Fibroblast of skin of left quadriceps (primary cell): Measurements from ENCODE around the gene NRG3.
"Not testable (repeated sequence)": the region's sequence is repeated elsewhere in the genome, so short reads cannot be mapped to it uniquely, and the experiment has no call there.

Source experiments
- DNase-seq, 2 experiments: peaks; one replicate each; pipeline ENCODE4 v3.0.0-alpha.2; 2013; ENCODE audit warnings: low read depth in 2 of 2

NRG3 gene

DNA sequence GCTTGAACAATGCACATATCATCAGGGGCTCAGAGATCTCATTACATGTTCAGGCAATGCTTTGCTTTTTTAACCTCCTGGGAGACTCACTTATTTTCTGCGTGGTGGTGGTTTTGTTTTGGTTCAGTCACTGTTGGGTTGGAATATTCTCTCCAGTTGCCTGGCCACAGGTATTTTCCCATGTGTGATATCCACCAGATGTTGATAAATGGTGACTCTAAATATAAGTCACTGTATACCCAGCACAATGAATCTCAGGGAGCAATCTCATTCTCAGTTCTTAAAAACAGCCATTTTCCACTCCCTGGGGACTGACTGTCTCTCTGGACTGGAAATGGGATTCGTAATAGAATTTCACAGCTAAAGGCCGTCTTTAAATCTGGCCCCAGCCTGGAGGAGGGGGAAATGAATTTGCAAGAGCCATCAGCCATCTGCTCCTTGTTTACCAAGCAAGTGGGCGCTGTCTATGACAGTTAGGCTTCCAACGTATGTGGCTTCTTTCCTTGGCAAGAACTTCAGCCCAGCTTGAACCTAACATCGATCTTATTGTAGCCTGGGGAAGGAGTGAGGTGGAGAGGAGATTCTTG, 1106.2 kb downstream of the NRG3 start:
- DNase-seq: peak; percentile 39 to 41

DNA sequence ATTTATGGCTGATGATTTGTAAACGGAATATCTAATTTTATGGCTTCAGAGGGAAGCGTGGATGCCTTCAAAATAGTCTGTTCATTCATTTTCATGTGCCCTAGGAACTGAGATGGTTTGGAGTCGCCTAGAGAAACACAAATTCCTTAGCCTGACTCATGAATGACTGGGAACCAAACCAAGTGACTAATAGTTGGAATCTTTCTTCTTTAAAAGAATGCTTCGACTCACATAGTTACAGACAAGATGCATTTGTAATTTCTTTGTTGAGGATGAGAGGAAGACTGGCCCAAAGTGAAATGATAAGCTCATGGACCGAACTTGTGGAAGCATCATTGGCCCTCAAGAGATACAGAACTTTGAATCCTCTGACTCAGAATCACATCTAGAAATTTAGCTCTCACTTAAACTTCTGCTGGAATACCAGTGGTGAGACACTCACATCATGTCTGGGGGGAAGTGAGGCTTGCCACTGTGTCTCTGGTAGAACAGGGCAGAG, 1107.2 kb downstream of the NRG3 start:
- peak; percentile 94 for DNase-seq

DNA sequence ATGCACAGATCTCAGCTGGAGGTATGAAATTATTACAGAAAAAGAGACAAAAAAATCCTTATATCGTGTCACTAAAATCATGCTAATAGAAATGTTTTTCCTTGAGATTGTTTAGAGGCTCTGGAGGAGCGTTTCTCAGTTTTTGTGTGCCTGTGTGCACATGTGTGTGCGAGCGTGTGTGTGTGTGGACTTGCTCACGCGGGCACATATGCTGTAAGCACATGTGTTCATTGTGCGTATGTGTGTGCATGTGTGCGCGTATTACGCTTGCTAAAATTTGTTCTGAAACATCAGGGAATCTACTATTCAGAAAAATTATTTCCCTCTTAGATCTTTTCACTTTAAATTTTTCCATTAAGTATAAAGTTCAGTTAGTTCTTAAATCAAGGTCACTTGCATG, 1111.2 kb downstream of the NRG3 start:
- DNase-seq: no peak

DNA sequence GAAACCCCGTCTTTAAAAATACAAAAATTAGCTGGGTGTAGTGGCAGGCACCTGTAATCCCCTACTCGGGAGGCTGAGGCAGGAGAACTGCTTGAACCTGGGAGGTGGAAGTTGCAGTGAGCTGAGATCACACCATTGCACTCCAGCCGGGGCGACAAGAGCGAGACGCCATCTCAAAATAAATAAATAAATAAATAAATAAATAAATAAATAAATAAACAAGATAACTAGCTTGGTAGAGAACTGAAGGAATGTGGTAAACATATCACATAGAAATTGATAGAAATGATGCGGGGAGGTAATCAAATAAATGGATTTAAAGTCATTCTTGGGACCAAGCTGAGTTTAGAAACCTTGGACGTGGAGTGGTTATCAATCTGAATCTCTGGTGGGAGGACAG, 1131.5 kb downstream of the NRG3 start:
- DNase-seq: not testable (repeated sequence)

DNA sequence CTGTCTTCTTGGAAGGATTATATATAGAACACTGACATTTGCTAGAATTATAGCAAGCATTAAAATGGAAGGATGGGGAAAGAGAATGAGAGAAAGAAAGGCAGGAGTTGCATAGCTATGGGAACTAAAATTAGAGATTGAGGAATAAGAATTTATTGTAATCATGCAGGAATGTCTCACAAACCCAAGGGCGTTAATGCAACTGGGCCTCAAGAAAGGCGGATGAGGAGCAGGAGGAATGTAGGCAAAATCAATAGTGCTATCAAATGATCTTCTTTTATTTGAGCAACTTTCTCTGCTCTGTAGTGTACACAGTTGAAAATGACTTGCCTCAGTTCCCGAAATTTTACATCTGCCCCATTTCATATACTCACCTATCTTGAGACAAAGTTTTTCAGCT, 1132.5 kb downstream of the NRG3 start:
- DNase-seq: no peak

DNA sequence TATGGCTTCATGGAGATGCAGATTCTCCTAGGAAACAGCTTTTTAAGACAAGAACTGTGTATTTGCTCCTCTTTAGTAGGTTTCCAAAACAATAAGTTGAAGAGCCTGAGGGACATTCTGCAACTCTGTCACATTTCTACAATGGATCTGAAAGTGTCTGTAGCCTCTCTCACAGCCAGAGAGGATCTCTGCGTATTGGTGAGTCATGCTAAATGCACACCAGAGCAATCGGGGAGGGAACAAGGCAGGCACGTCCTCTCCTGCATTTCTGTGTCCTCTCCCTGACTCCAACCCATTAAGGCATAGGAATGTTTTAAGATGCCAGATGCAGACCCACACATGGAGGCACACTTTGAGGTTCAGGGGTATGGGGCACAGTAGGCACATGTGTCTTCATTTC, 1137.9 kb downstream of the NRG3 start:
- peak; percentile 26 to 40 for DNase-seq

DNA sequence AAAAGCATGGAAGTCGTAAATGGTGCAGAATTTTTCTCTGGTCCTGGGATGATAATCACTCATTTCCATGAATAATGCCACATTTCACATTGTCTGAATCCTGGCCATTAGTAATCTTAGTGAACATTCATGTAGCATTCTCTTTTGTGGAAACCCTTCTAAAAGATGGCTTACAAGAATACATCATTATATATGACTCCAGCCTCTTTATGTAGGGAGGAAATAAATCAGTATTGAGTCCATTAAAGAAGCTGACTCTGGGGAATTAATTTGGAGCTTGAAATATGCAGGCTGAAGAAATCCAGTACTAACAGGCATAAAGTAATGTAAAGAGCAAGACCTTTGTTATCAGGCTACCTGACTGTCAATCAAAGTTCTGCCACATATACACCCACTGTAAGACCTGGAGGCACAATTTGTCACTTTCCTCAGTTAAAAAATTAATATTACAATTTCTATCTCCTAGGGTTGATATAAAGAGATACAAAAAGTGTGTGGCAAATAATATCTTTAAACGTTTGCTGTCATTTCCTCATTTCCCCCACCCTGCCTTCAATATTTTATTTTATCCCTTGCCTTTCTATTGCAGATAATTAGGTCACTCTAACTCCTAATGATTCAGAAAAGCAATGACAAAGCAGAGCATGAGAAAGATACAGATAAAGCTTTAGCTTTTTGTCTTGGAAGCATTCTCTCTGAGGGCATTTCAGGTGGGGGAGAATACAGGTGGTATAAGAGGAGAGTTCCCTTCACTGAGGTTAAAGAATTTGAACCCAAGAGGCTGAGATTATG, 1142.3 kb downstream of the NRG3 start:
- no peak for DNase-seq

DNA sequence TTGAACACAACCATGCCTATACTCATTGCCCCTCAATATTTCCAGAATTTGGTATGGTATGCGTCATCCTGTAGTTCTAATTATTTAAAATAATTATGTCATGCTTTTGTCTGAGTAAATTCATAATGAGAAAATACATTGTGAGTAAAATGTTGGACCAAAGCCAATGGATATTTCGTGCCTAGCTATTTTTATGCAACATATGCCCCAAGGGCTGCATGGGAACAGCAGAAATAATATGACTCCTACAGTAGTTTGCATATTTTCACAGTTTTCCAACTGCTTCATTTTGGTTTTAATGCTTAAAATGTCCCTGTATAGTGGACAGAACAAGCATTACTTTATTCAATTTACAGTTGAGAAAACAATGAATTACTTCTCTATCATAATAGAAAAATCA, 1148.7 kb downstream of the NRG3 start:
- no peak for DNase-seq
